ENCODE results near the gene CTCF.

GRCh38 chr16:67676939-67677338 is 114.6 kb downstream of the CTCF start:
- TF ChIP-seq CTCF (IDR thresholded peaks at IDR 0.05 in 8 of 11, conservative IDR thresholded peaks at IDR 0.05 in 3 of 11): no peak
- no peak for TF ChIP-seq POLR2A (IDR thresholded peaks at IDR 0.05)
- TF ChIP-seq POLR2AphosphoS5 (IDR thresholded peaks at IDR 0.05): no peak

Data from spleen (tissue), 7 donors.